GM18519 (cell line): ENCODE results near the gene EXOC2.

Experiments
- ATAC-seq: cut with Tn5 transposase; IDR thresholded peaks from one replicate; pipeline ENCODE4 v1.9.1; 2021; ENCODE audit warnings: mild to moderate bottlenecking, moderate library complexity; ENCODE audit not compliant: unreplicated experiment, low FRiP score

EXOC2 gene

GRCh38 chr6:505374-505773, 187.6 kb downstream of the EXOC2 start:
- ATAC-seq, result no peak

- no peak for ATAC-seq
Observed at GRCh38 chr6:504446-504980, 188.4 kb downstream of the EXOC2 start.

GRCh38 chr6:503610-504362, 189.2 kb downstream of the EXOC2 start:
- ATAC-seq, result no peak

- no peak for ATAC-seq
Observed at GRCh38 chr6:502761-503160, 190.2 kb downstream of the EXOC2 start.

- ATAC-seq, result no peak
Observed at GRCh38 chr6:501891-502601, 190.9 kb downstream of the EXOC2 start.

GRCh38 chr6:499617-500016, 193.3 kb downstream of the EXOC2 start:
- ATAC-seq, result no peak

- no peak for ATAC-seq
Observed at GRCh38 chr6:498795-499231, 194.1 kb downstream of the EXOC2 start.

- ATAC-seq, result no peak
Observed at GRCh38 chr6:497258-497657, 195.7 kb downstream of the EXOC2 start.

GRCh38 chr6:496649-497048, 196.3 kb downstream of the EXOC2 start:
- no peak for ATAC-seq

GRCh38 chr6:494394-494793, 198.5 kb downstream of the EXOC2 start:
- no peak for ATAC-seq

GRCh38 chr6:493840-494239, 199.1 kb downstream of the EXOC2 start:
- ATAC-seq, result no peak

GRCh38 chr6:492816-493414, 200.0 kb downstream of the EXOC2 start:
- ATAC-seq, result no peak

GRCh38 chr6:492178-492577, 200.8 kb downstream of the EXOC2 start:
- no peak for ATAC-seq

GRCh38 chr6:491233-491632, 201.7 kb downstream of the EXOC2 start:
- no peak for ATAC-seq

- ATAC-seq, result no peak
Observed at GRCh38 chr6:490251-491037, 202.5 kb downstream of the EXOC2 start.

GRCh38 chr6:489762-490161, 203.2 kb downstream of the EXOC2 start:
- no peak for ATAC-seq

- ATAC-seq, result no peak
Observed at GRCh38 chr6:489001-489400, 203.9 kb downstream of the EXOC2 start.

GRCh38 chr6:487956-488355, 205.0 kb downstream of the EXOC2 start:
- no peak for ATAC-seq

- no peak for ATAC-seq
Observed at GRCh38 chr6:485655-486170, 207.2 kb downstream of the EXOC2 start.

- no peak for ATAC-seq
Observed at GRCh38 chr6:484746-485145, 208.2 kb downstream of the EXOC2 start.
